OCI-M2 (cell line): ENCODE measurements around the gene FAM78A.

ENCODE experiments used
- DNase-seq: peaks from one replicate; lab custom pipeline; 2025; ENCODE audit not compliant: unreplicated experiment; lab: John Stamatoyannopoulos, UW

The FAM78A gene

GRCh38 chr9:131276094-131276888, at the start of gene FAM78A:
TSS of gene FAM78A (minus strand) at chr9:131276510. CDS start at chr9:131276179, 331 bp downstream.
- no peak for DNase-seq

- DNase-seq, result no peak
Measured at GRCh38 chr9:131324736-131325679, 48.7 kb upstream of the FAM78A start.

GRCh38 chr9:131323629-131324028, 47.3 kb upstream of the FAM78A start:
- DNase-seq, result no peak

GRCh38 chr9:131320031-131320685, 43.8 kb upstream of the FAM78A start:
- no peak for DNase-seq

- no peak for DNase-seq
Measured at GRCh38 chr9:131319486-131319885, 43.2 kb upstream of the FAM78A start.

- DNase-seq, result no peak
Measured at GRCh38 chr9:131318231-131319085, 42.1 kb upstream of the FAM78A start.

GRCh38 chr9:131312822-131313770, 36.8 kb upstream of the FAM78A start:
- DNase-seq, result no peak

- no peak for DNase-seq
Measured at GRCh38 chr9:131312246-131312645, 35.9 kb upstream of the FAM78A start.

GRCh38 chr9:131310833-131311554, 34.7 kb upstream of the FAM78A start:
- DNase-seq, result no peak

- DNase-seq, result no peak
Measured at GRCh38 chr9:131309530-131310276, 33.4 kb upstream of the FAM78A start.

- no peak for DNase-seq
Measured at GRCh38 chr9:131308906-131309529, 32.7 kb upstream of the FAM78A start.

- DNase-seq, result no peak
Measured at GRCh38 chr9:131308452-131308851, 32.1 kb upstream of the FAM78A start.

GRCh38 chr9:131307974-131308373, 31.7 kb upstream of the FAM78A start:
- no peak for DNase-seq

- no peak for DNase-seq
Measured at GRCh38 chr9:131306397-131307004, 30.2 kb upstream of the FAM78A start.

- no peak for DNase-seq
Measured at GRCh38 chr9:131304676-131305355, 28.5 kb upstream of the FAM78A start.
